SJSA1 (cell line): ENCODE measurements around the gene XPO4. TPM values are rescaled to one million over a fixed set of nuclear protein-coding genes. Genes with fewer than 3 reads are reported as not detected.
"Not testable (repeated sequence)": the region's sequence is repeated elsewhere in the genome, so short reads cannot be mapped to it uniquely, and the experiment has no call there.

Source experiments
- DNase-seq, 2 experiments: peaks; one replicate each; pipeline ENCODE4 v3.0.0-alpha.2; 2015 to 2020; ENCODE audit warnings: low spot score in 2 of 2, low read depth in 1 of 2
- H3K27ac ChIP-seq: fragments of 250-450 bp; sonication (Bioruptor Pico); 2 replicates; pipeline ENCODE4 v1.5.1; 2020; ENCODE audit warnings: mild to moderate bottlenecking, moderate library complexity
- H3K27me3 ChIP-seq: fragments of 250-450 bp; sonication (Bioruptor Pico); replicated peaks from 2 replicates; pipeline ENCODE4 v1.5.1; 2020; ENCODE audit warnings: mild to moderate bottlenecking, moderate library complexity
- H3K36me3 ChIP-seq: fragments of 250-450 bp; sonication (Bioruptor Pico); 2 replicates; pipeline ENCODE4 v1.5.1; 2020; ENCODE audit warnings: mild to moderate bottlenecking
- H3K4me1 ChIP-seq: fragments of 250-450 bp; sonication (Bioruptor Pico); replicated peaks from 2 replicates; pipeline ENCODE4 v1.6.1; 2021; ENCODE audit warnings: mild to moderate bottlenecking
- H3K4me3 ChIP-seq: fragments of 250-450 bp; sonication (Bioruptor Pico); 2 replicates; pipeline ENCODE4 v1.5.1; 2020; ENCODE audit warnings: mild to moderate bottlenecking
- H3K9me3 ChIP-seq: fragments of 250-450 bp; sonication (Bioruptor Pico); replicated peaks from 2 replicates; pipeline ENCODE4 v1.5.1; 2020; ENCODE audit warnings: mild to moderate bottlenecking
- total RNA-seq: library from RNA; depleted of rRNA; stranded (reverse); fragments of >200 nt; shearing (Covaris generic); gene quantifications from 2 replicates; pipeline ENCODE4 v1.2.3, GENCODE V29; 2014; rRNA removed

Gene XPO4
- 11.5 and 20.1 TPM in 2 replicates for total RNA-seq

GRCh38 chr13:20902438-20903163 lies at the start of gene XPO4:
XPO4 (minus strand) TSS chr13:20902746; CDS start chr13:20902738, 8 bp downstream.
- Histone ChIP-seq H3K36me3 (peaks cover 14% of the 10 kb centered on the region), H3K27ac (peak within 1 kb of the TSS; percentile 74), H3K4me1 (peaks cover 14% of the 10 kb centered on the region), H3K4me3 (peak within 1 kb of the TSS; percentile 86), H3K27me3 (no peaks in the 10 kb centered on the region), H3K9me3 (no peaks in the 10 kb centered on the region)
- DNase-seq: peak; percentile 57 to 63

DNA sequence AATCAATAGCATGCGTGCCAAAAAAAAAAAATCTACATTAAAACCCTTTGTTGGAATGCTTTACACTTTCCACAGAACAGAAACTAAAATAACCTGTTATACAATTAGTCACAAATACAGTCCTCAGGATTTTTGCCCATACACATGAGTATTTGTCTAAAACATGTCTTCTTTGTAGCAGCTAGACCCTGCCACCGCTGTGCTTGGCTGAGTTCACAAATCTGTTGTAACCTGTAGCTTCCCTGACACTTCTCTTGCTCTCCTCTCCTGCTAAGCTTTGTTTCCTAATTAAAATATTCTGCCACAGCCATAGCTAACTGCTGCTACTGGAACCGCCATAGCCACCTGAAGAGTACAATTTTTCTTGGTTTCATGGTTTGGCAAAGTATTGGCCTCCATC lies 45.5 kb upstream of the XPO4 start:
- H3K4me3 ChIP-seq, H3K9me3 ChIP-seq, H3K36me3 ChIP-seq, H3K27ac ChIP-seq, H3K4me1 ChIP-seq, DNase-seq, H3K27me3 ChIP-seq: not testable (repeated sequence)

- no peaks in the 10 kb centered on the region for H3K36me3 ChIP-seq
- no peak for DNase-seq
- no peaks in the 10 kb centered on the region for H3K9me3 ChIP-seq
- H3K4me1 ChIP-seq: peaks cover 6% of the 10 kb centered on the region
- no peaks in the 10 kb centered on the region for H3K27me3 ChIP-seq
- no peak overlapping the region for H3K27ac ChIP-seq
- H3K4me3 ChIP-seq: no peak overlapping the region
Observed at GRCh38 chr13:20945952-20946383, 43.4 kb upstream of the XPO4 start.

- no peaks in the 10 kb centered on the region for H3K27me3 ChIP-seq
- H3K36me3 ChIP-seq: no peaks in the 10 kb centered on the region
- H3K4me3 ChIP-seq: peak overlapping the region; percentile 7
- H3K4me1 ChIP-seq: peaks cover 16% of the 10 kb centered on the region
- no peaks in the 10 kb centered on the region for H3K9me3 ChIP-seq
- no peak for DNase-seq
- H3K27ac ChIP-seq: peak overlapping the region; percentile 96
Observed at GRCh38 chr13:20942938-20943559, 40.5 kb upstream of the XPO4 start.

- not testable (repeated sequence) for H3K27me3 ChIP-seq
Observed at GRCh38 chr13:20940511-20940910, 38.0 kb upstream of the XPO4 start.

GRCh38 chr13:20940083-20940482 lies 37.5 kb upstream of the XPO4 start:
- Histone ChIP-seq H3K4me1 (peaks cover 16% of the 10 kb centered on the region), H3K4me3 (no peak overlapping the region), H3K27me3 (no peaks in the 10 kb centered on the region), H3K36me3 (no peaks in the 10 kb centered on the region), H3K27ac (no peak overlapping the region), H3K9me3 (no peaks in the 10 kb centered on the region)
- no peak for DNase-seq

More at GRCh38 chr13:20940511-20940910, 38.0 kb upstream of the XPO4 start:
- H3K9me3 ChIP-seq, H3K27ac ChIP-seq, DNase-seq, H3K4me3 ChIP-seq, H3K36me3 ChIP-seq: not testable (repeated sequence)
- peaks cover 16% of the 10 kb centered on the region for H3K4me1 ChIP-seq

DNA sequence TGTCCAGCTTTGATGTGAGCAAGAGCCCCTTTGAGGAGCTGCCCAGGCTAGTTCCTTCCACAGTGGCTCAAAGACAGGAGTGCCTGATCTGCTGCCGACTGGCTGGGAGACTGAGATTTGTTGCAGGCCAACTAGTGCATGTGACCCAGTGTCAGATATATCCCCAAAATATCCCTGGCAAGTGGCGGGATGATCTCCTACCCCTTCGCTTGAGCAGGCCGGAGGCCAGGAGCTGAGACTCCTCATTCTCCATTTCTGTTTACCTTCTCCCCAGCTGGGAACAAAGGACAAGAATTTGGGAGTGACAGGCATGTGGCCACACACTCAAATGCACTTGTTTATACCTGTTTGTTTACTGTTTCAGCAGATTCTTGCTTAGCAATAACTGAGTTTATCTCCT lies 37.1 kb upstream of the XPO4 start:
- no peaks in the 10 kb centered on the region for H3K27me3 ChIP-seq
- H3K4me1 ChIP-seq: peaks cover 16% of the 10 kb centered on the region
- no peak overlapping the region for H3K27ac ChIP-seq
- DNase-seq: peak in 1 of 2 experiments; percentile 16
- no peak overlapping the region for H3K4me3 ChIP-seq
- H3K9me3 ChIP-seq: no peaks in the 10 kb centered on the region
- no peaks in the 10 kb centered on the region for H3K36me3 ChIP-seq

- Histone ChIP-seq H3K9me3 (no peaks in the 10 kb centered on the region), H3K27ac (no peak overlapping the region), H3K4me1 (peaks cover 16% of the 10 kb centered on the region), H3K36me3 (no peaks in the 10 kb centered on the region), H3K4me3 (no peak overlapping the region), H3K27me3 (no peaks in the 10 kb centered on the region)
- DNase-seq: no peak
Observed at GRCh38 chr13:20938302-20938701, 35.8 kb upstream of the XPO4 start.

DNA sequence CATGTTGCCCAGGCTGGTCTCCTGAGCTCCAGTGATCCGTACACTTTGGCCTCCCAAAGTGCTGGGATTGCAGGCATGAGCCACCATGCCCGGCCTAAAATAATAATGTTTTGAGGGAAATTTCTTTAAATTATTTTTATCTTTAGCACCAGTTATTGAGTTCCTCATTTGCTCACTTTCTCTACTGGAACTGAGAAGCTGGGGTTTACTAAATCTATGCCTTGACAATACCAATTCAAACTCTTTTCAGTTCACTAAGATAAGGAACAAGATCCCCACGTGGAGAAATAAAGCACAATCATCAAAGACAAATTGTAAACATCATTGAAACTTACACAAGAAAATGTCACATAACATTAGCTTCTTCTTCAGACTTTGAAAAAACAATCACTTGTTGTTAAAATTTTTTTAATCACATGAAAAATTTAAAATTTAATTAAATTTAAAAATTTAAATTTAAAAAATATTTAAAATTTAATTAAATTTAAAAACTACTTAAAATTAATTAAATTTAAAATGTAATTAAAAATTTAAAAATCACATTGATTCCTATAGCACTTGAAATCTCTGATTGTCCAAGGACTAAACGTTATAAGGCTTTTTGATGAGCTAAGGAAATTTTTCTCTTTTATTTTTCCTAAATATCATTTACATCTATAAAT lies 25.2 kb upstream of the XPO4 start:
- H3K36me3 ChIP-seq: no peaks in the 10 kb centered on the region
- no peak overlapping the region for H3K27ac ChIP-seq
- H3K4me3 ChIP-seq: no peak overlapping the region
- H3K9me3 ChIP-seq: no peaks in the 10 kb centered on the region
- no peaks in the 10 kb centered on the region for H3K27me3 ChIP-seq
- no peaks in the 10 kb centered on the region for H3K4me1 ChIP-seq
- DNase-seq: no peak

DNA sequence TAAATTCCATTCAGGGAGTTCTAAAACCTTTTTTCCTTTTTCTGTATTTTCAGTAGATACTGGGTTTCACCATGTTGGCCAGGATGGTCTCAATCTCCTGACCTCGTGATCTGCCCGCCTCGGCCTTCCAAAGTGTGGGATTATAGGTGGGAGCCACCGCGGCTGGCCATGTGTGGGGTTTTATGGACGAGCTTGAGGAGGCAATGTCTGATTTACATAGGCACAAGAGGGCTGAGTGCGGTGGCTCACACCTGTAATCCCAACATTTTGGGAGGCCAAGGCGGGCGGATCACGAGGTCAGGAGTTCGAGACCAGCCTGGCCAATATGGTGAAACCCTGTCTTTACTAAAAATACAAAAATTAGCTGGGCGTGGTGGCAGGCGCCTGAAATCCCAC lies 22.8 kb upstream of the XPO4 start:
- not testable (repeated sequence) for DNase-seq, H3K36me3 ChIP-seq, H3K27me3 ChIP-seq, H3K9me3 ChIP-seq, H3K4me3 ChIP-seq, H3K4me1 ChIP-seq, H3K27ac ChIP-seq

GRCh38 chr13:20924758-20925394 lies 22.3 kb upstream of the XPO4 start:
- DNase-seq: peak; percentile 40 to 76
- H3K4me3 ChIP-seq: no peak overlapping the region
- no peaks in the 10 kb centered on the region for H3K9me3 ChIP-seq
- H3K36me3 ChIP-seq: no peaks in the 10 kb centered on the region
- H3K27ac ChIP-seq: no peak overlapping the region
- H3K4me1 ChIP-seq: no peaks in the 10 kb centered on the region
- no peaks in the 10 kb centered on the region for H3K27me3 ChIP-seq

DNA sequence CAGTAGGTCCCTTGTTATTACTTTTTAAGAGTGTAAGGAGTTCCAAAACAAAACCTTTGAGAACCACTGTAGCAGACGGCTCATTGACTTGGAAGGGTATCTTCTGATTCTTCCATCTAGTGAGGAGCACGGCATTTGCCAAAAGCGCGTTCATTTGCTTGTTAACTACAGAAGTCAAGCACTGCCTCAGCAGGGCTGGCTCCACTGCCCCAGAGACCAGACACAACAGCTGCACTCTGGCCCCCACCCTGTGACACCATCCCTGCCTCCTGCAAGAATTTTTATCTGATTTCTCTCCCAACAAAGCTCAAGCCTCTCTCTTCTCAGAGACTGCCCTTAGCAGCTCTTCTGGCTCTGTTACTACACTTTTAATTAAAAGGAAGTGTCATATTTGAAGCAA lies 20.7 kb upstream of the XPO4 start:
- Histone ChIP-seq H3K27me3 (no peaks in the 10 kb centered on the region), H3K27ac (no peak overlapping the region), H3K36me3 (no peaks in the 10 kb centered on the region), H3K9me3 (no peaks in the 10 kb centered on the region), H3K4me1 (no peaks in the 10 kb centered on the region), H3K4me3 (no peak overlapping the region)
- DNase-seq: no peak

DNA sequence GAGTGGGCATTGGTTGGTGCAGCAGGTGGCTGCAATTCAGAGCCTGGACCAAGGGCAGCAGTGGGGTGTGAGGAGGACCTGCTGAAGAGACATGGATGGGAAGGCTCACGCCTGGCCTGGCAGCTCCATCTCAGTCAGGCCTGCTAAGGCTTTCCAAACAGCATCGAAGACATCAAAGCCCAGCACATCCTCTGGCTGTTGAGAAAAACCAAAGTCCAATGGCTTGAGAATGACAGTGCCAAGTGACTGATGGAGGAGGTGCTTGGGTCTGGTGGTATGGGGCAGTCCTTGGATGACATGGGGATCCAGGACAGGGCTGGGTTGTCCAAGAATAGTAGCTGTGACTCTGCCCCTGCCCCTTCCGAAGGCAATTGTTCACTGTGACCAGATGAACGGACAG lies 19.0 kb upstream of the XPO4 start:
- H3K36me3 ChIP-seq: no peaks in the 10 kb centered on the region
- no peak overlapping the region for H3K4me3 ChIP-seq
- H3K4me1 ChIP-seq: no peaks in the 10 kb centered on the region
- no peak for DNase-seq
- no peaks in the 10 kb centered on the region for H3K9me3 ChIP-seq
- H3K27me3 ChIP-seq: no peaks in the 10 kb centered on the region
- H3K27ac ChIP-seq: no peak overlapping the region

DNA sequence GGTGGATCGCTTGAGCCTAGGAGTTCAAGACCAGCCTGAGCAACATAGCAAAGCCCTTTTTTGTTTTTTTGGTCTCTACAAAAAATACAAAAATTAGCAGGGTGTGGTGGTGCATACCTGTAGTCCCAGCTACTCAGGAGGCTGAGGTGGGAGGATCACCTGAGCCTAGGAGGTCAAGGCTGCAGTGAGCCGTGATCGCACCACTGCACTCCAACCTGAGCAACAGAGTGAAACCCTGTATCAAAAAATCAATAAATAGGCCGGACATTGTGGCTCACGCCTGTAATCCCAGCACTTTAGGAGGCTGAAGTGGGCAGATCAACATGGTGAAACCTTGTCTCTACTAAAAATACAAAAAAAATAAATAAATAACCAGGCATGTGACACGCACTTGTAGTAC lies 13.1 kb upstream of the XPO4 start:
- not testable (repeated sequence) for H3K36me3 ChIP-seq

More for the DNA sequence above, 13.1 kb upstream of the XPO4 start:
- H3K27ac ChIP-seq, DNase-seq, H3K9me3 ChIP-seq, H3K4me3 ChIP-seq, H3K27me3 ChIP-seq, H3K4me1 ChIP-seq: not testable (repeated sequence)
